Upper lobe of right lung (tissue), 1 donor: ENCODE data around the gene UBTF. TPM values are rescaled to one million over a fixed set of nuclear protein-coding genes. Genes with fewer than 3 reads are reported as not detected.

Experiments
- ATAC-seq: fragments of 200-7000 bp; cut with Tn5 transposase; one replicate; pipeline ENCODE4 v1.9.1; 2020; ENCODE audit warnings: mild to moderate bottlenecking, moderate library complexity
- DNase-seq: peaks from one replicate; pipeline ENCODE4 v3.0.0-alpha.2; 2020
- H3K27ac ChIP-seq: fragments of 200-600 bp; one replicate; pipeline ENCODE4 v1.8.0; 2022
- H3K27me3 ChIP-seq: fragments of 200-600 bp; one replicate; pipeline ENCODE4 v1.8.0; 2022; ENCODE audit warnings: mild to moderate bottlenecking
- H3K36me3 ChIP-seq: fragments of 200-600 bp; one replicate; pipeline ENCODE4 v1.8.0; 2022
- H3K4me1 ChIP-seq: fragments of 200-600 bp; one replicate; pipeline ENCODE4 v1.8.0; 2022
- H3K4me3 ChIP-seq: fragments of 200-600 bp; one replicate; pipeline ENCODE4 v1.8.0; 2022; ENCODE audit warnings: mild to moderate bottlenecking
- H3K9me3 ChIP-seq: fragments of 200-600 bp; one replicate; pipeline ENCODE4 v1.8.0; 2022
- CTCF ChIP-seq: fragments of 200-600 bp; IDR thresholded peaks from one replicate; pipeline ENCODE4 v1.8.0; 2022; ENCODE audit warnings: antibody characterized with exemption
- intact Hi-C: fragments of 100-400 bp; cut with DNase I; formaldehyde crosslinking; loops from one replicate; pipeline ENCODE4 v1.11.0; 2022
- total RNA-seq: library from RNA; stranded (reverse); fragmentation: NEBNext Ultra II Directional; extraction: Animal tissue kit (Norgen Biotek cat#: 25700); gene quantifications from one replicate; pipeline ENCODE4 v1.2.1, GENCODE V29; 2021
- donor health status: DM: no; HTN: yes; CAD: no; lungs with severe emphysema.

UBTF gene
- total RNA-seq, 1 donor from 2014 or later, result 62.6 TPM

GRCh38 chr17:44193326-44194084, 26.0 kb downstream of the UBTF start:
- Histone ChIP-seq H3K4me1 (peaks cover 20% of the 10 kb centered on the region), H3K36me3 (peaks cover 72% of the 10 kb centered on the region), H3K27me3 (no peaks in the 10 kb centered on the region), H3K27ac (no peak overlapping the region), H3K4me3 (no peak overlapping the region), H3K9me3 (no peaks in the 10 kb centered on the region)
- intact Hi-C loops, result no loop called here
- no peak for DNase-seq
- TF ChIP-seq CTCF, result no peak
- ATAC-seq, result no peak

GRCh38 chr17:44192750-44193149, 26.7 kb downstream of the UBTF start:
- peaks cover 72% of the 10 kb centered on the region for H3K36me3 ChIP-seq
- intact Hi-C loops, result no loop called here
- H3K4me1 ChIP-seq, result peaks cover 23% of the 10 kb centered on the region
- no peaks in the 10 kb centered on the region for H3K27me3 ChIP-seq
- no peak for DNase-seq
- H3K27ac ChIP-seq, result no peak overlapping the region
- no peaks in the 10 kb centered on the region for H3K9me3 ChIP-seq
- no peak for ATAC-seq
- no peak overlapping the region for H3K4me3 ChIP-seq
- no peak for TF ChIP-seq CTCF

DNA sequence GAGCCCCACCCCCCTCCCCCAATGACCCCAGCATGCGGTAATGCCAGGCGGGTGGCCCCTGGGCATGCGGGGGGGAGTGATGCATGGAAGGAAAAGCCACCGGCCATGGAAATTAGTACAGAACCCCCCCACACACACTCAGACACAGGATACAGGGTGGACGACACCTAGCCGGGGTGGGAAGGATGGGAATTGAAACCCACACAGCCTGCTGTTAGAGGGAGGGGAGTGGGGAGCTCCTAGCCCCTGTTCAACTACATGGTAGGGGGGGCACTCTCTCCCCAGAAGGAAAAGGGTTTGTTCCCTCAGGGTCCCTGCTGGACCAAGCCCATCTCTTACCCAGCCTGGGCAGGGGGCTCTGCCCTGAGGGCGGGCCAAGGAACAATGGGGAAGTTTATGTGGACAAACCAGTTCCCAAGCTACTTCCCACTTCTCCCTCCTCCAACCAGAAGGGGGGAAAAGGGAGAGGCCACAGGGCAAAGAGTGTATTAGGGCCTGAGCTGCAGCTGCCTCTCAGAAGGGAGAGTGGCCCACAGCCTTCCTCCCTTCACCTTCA, 27.5 kb downstream of the UBTF start:
- Histone ChIP-seq H3K4me1 (peaks cover 17% of the 10 kb centered on the region), H3K27me3 (no peaks in the 10 kb centered on the region), H3K4me3 (no peak overlapping the region), H3K9me3 (no peaks in the 10 kb centered on the region), H3K27ac (peak overlapping the region; percentile 17), H3K36me3 (peaks cover 66% of the 10 kb centered on the region)
- intact Hi-C loops, result no loop called here
- ATAC-seq (peak; percentile 36), DNase-seq (no peak)
- TF ChIP-seq CTCF, result no peak

- intact Hi-C loops, result no loop called here
- no peak overlapping the region for H3K27ac ChIP-seq
- DNase-seq, result no peak
- no peak for ATAC-seq
- no peaks in the 10 kb centered on the region for H3K27me3 ChIP-seq
- H3K9me3 ChIP-seq, result no peaks in the 10 kb centered on the region
- H3K36me3 ChIP-seq, result peaks cover 59% of the 10 kb centered on the region
- TF ChIP-seq CTCF, result no peak
- no peak overlapping the region for H3K4me3 ChIP-seq
- peaks cover 15% of the 10 kb centered on the region for H3K4me1 ChIP-seq
Measured at GRCh38 chr17:44191369-44191768, 28.1 kb downstream of the UBTF start.

DNA sequence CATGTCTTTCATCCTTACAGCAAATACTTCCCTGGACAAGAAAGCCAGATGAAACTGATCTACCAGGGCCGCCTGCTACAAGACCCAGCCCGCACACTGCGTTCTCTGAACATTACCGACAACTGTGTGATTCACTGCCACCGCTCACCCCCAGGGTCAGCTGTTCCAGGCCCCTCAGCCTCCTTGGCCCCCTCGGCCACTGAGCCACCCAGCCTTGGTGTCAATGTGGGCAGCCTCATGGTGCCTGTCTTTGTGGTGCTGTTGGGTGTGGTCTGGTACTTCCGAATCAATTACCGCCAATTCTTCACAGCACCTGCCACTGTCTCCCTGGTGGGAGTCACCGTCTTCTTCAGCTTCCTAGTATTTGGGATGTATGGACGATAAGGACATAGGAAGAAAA, 29.0 kb downstream of the UBTF start:
- Histone ChIP-seq H3K27me3 (no peaks in the 10 kb centered on the region), H3K36me3 (peaks cover 50% of the 10 kb centered on the region), H3K27ac (no peak overlapping the region), H3K4me3 (no peak overlapping the region), H3K9me3 (no peaks in the 10 kb centered on the region), H3K4me1 (peaks cover 19% of the 10 kb centered on the region)
- TF ChIP-seq CTCF, result no peak
- ATAC-seq, result no peak
- intact Hi-C loops, result no loop called here
- no peak for DNase-seq
